ENCODE data around the gene PTPMT1. TPM values are rescaled to one million over a fixed set of nuclear protein-coding genes. Genes with fewer than 3 reads are reported as not detected.
A peak's percentile ranks its signal among the peaks of the same experiment; 100 is the strongest.

The PTPMT1 gene
- polyA plus RNA-seq, 2 of the 4 experiments (the other 2 are of a cell fraction) = 63.4 to 69.2 TPM

DNA sequence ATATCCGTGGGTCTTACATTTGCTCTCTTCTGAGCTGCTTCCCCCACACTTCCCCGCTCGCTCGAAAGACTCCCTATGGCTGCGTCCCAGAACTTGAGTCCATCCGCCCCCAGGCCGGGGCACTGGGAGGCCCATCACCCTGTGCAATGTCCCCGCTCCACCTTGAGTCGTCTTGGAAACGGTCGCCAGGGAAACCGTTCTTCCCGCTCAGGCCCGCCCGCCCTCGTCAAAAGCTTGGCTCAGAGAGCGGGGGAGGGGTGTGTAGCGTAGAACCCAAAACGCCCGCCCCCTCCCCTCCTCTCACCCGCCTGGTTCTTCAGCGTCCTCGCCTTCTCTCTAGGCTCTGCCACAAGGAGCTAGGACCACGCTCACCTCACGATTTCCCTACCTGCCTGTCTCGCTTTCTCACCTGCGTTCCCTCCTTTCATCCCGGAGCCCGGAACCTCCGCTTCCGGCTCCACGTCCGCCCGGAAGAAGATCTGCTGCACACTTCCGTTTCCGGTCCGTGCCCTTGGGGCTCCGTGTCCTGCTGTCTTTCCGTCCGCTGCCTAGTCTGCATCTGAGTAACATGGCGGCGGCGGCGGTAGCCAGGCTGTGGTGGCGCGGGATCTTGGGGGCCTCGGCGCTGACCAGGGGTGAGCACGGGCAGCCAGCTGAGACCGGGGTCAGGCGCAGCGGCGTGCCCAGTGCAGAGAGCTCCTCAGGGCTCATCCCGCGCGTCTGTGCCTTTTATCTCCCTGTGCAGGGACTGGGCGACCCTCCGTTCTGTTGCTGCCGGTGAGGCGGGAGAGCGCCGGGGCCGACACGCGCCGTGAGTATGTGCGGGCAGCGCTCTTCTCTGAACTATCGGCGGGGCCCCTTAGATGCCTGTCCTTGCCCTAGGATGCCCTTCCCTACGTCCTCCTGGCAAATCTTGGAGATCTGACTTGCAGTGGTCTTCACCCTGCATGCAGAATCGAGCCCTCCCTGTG is 13.4 kb downstream of the PTPMT1 start, which contains the start of the genes KBTBD4 and NDUFS3:
TSS of gene KBTBD4 (minus strand) at position 447 of the 971 bp plus-strand sequence. CDS start at position 428, 19 bp downstream.
TSS of gene NDUFS3 (plus strand) at position 551 of the 971 bp plus-strand sequence. CDS start at position 569, 18 bp downstream.
- POLR2A ChIA-PET = interaction anchor here (0.9 to 2.0 kb wide), 4 partner anchors 14 to 152 kb away, joined by 3 to 6 read pairs (median 4); partner anchors contain the start of genes AGBL2, CELF1, PSMC3 and PTPMT1
- WGBS (ENCODE audit: missing lambda C conversion rate) = under 1% methylated on average over 46 of the region's 72 CpGs
- no peaks in the 10 kb centered on the region for H3K9me3 ChIP-seq
- CTCF ChIA-PET = interaction anchor here (0.6 to 3.1 kb wide), 7 partner anchors 9 to 205 kb away, joined by 3 to 17 read pairs (median 4); partner anchors contain the start of gene CELF1
- ATAC-seq (peak; percentile 95 to 96), FAIRE-seq (no peak), DNase-seq (ENCODE audit: low read depth in 1 of 2, low spot score in 1 of 2) (peak; percentile 90 to 92)
- H3K27ac ChIP-seq = peak within 1 kb of the TSS; percentile 92 to 96
- H3K4me3 ChIP-seq = peak within 1 kb of the TSS; percentile 88
- peak within 1 kb of the TSS; percentile 90 for H3K4me2 ChIP-seq
- peaks cover 20% of the 10 kb centered on the region for H3K4me1 ChIP-seq
- TF ChIP-seq ZNF302 (CRISPR knock-in tag; IDR thresholded peaks at IDR 0.05) = no peak
- peak; percentile 68 for TF ChIP-seq HOXB5 (CRISPR knock-in tag; IDR thresholded peaks at IDR 0.05)
- TF ChIP-seq FOSB (CRISPR knock-in tag; IDR thresholded peaks at IDR 0.05) = no peak
- no peak for TF ChIP-seq TP53 (CRISPR knock-in tag; IDR thresholded peaks at IDR 0.05)
- TF ChIP-seq KDM5A (IDR thresholded peaks at IDR 0.05) = peak; percentile 97
- TF ChIP-seq CEBPB (IDR thresholded peaks at IDR 0.05) = peak in 1 of 2 experiments; percentile 40; a peak in 1 of 4 replicates
- no peak for TF ChIP-seq BHLHE40 (IDR thresholded peaks at IDR 0.05; ENCODE audit: low read depth, low read length)
- no peak for TF ChIP-seq HOXA7 (CRISPR knock-in tag; IDR thresholded peaks at IDR 0.05)
- no peak for TF ChIP-seq HMGXB4 (CRISPR knock-in tag; IDR thresholded peaks at IDR 0.05; ENCODE audit: borderline replicate concordance)
- TF ChIP-seq MYC (IDR thresholded peaks at IDR 0.05; ENCODE audit: borderline replicate concordance, low read length) = peak; percentile 40; the same call in 1 of the 2 replicates
- no peak for TF ChIP-seq JUNB (IDR thresholded peaks at IDR 0.05)
- no peak for TF ChIP-seq CBX8 (IDR thresholded peaks at IDR 0.05)
- TF ChIP-seq CBX2 (IDR thresholded peaks at IDR 0.05; ENCODE audit: borderline replicate concordance, low read depth) = no peak
- no peak for TF ChIP-seq EP300 (IDR thresholded peaks at IDR 0.05)
- peak; percentile 81; the same call in 1 of the 2 replicates for TF ChIP-seq HDAC2 (IDR thresholded peaks at IDR 0.05)
- TF ChIP-seq, protein P1, sequence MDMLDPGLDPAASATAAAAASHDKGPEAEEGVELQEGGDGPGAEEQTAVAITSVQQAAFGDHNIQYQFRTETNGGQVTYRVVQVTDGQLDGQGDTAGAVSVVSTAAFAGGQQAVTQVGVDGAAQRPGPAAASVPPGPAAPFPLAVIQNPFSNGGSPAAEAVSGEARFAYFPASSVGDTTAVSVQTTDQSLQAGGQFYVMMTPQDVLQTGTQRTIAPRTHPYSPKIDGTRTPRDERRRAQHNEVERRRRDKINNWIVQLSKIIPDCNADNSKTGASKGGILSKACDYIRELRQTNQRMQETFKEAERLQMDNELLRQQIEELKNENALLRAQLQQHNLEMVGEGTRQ (IDR thresholded peaks at IDR 0.05) = no peak
- no peak for TF ChIP-seq FOSL2 (IDR thresholded peaks at IDR 0.05)
- TF ChIP-seq FOSL2 (CRISPR knock-in tag; IDR thresholded peaks at IDR 0.05) = peak; percentile 54
- TF ChIP-seq ZFP36 (IDR thresholded peaks at IDR 0.05; ENCODE audit: borderline replicate concordance, partially characterized antibody) = no peak
- no peak for TF ChIP-seq ATOH8 (CRISPR knock-in tag; IDR thresholded peaks at IDR 0.05; ENCODE audit: low read depth)
- no peak for TF ChIP-seq HOXB13 (CRISPR knock-in tag; IDR thresholded peaks at IDR 0.05; ENCODE audit: low read depth)
- no peak for TF ChIP-seq EHMT2 (IDR thresholded peaks at IDR 0.05; ENCODE audit: low read depth)
- no peak for TF ChIP-seq HEYL (CRISPR knock-in tag; IDR thresholded peaks at IDR 0.05)
- peak; percentile 83 to 96; a peak in 4 of 5 replicates for TF ChIP-seq JUN (IDR thresholded peaks at IDR 0.05)
- TF ChIP-seq RARB (CRISPR knock-in tag; IDR thresholded peaks at IDR 0.05) = no peak
- TF ChIP-seq MAZ (IDR thresholded peaks at IDR 0.05; ENCODE audit: borderline replicate concordance, low read depth, low read length) = peak; percentile 92; the same call in 1 of the 2 replicates
- no peak for TF ChIP-seq SREBF2 (IDR thresholded peaks at IDR 0.05)
- peak; percentile 66 for TF ChIP-seq GATA3 (IDR thresholded peaks at IDR 0.05; ENCODE audit: borderline replicate concordance)
- no peak for TF ChIP-seq NFE2L2 (conservative IDR thresholded peaks at IDR 0.05; ENCODE audit: low read length)
- TF ChIP-seq RNF2 (IDR thresholded peaks at IDR 0.05; ENCODE audit: borderline replicate concordance, low read depth) = no peak
- TF ChIP-seq BCL3 (IDR thresholded peaks at IDR 0.05) = peak; percentile 74
- TF ChIP-seq KDM1A (IDR thresholded peaks at IDR 0.05; ENCODE audit: low read depth) = no peak
- TF ChIP-seq ZC3H11A (IDR thresholded peaks at IDR 0.05) = peak; percentile 41; the same call in 1 of the 2 replicates
- TF ChIP-seq ESRRA (IDR thresholded peaks at IDR 0.05; ENCODE audit: borderline replicate concordance, low read length) = peak; percentile 90
- TF ChIP-seq ZSCAN20 (CRISPR knock-in tag; IDR thresholded peaks at IDR 0.05) = no peak
- no peak for TF ChIP-seq NPAS2 (CRISPR knock-in tag; IDR thresholded peaks at IDR 0.05; ENCODE audit: borderline replicate concordance)
- TF ChIP-seq E2F6 (IDR thresholded peaks at IDR 0.05; ENCODE audit: borderline replicate concordance, low read depth) = 0 out of 2 replicates have a peak, but pooled peaks have one; percentile 66

Measured in A549 (cell line).